K562 (cell line): ENCODE data around the gene SFI1. TPM values are rescaled to one million over a fixed set of nuclear protein-coding genes. Genes with fewer than 3 reads are reported as not detected.

Experiments used
- ATAC-seq: fragments of 200-7000 bp; cut with Tn5 transposase; 3 replicates; pipeline ENCODE4 v1.9.1; 2020; ENCODE audit warnings: moderate library complexity
- BruUV-seq: library from RNA; stranded (reverse); fragments of 400-500 nt; replicated peaks from 2 replicates; lab custom pipeline; 2021; lab: Mats Ljungman, UMichigan
- CTCF ChIA-PET: fragments of 300-600 bp; formaldehyde crosslinking; extraction: SDS; loops from one replicate; lab custom pipeline; 2021; ENCODE audit warnings: low intra/inter-chr PET ratio; lab: Yijun Ruan, JAX
- POLR2A ChIA-PET: fragments of 300-600, 350-650 bp; sonication (Branson Sonifier 250); formaldehyde crosslinking; extraction: SDS; loops from one replicate; lab custom pipeline; 2021; ENCODE audit warnings: antibody characterized with exemption, inconsistent platforms; lab: Yijun Ruan, JAX
- DNase-seq, 4 experiments: peaks; one replicate each; pipeline versions ENCODE4 v3.0.0 to v3.0.0-alpha.2; 2011 to 2018; ENCODE audit warnings: low spot score in 3 of 4, mixed read lengths in 3 of 4; ENCODE audit errors: extremely low read depth in 1 of 4
- FAIRE-seq: peaks from 2 replicates; lab custom pipeline; 2011; peaks lifted over from hg19 to GRCh38; lab: Jason Lieb, UNC
- H2AFZ ChIP-seq: 2 replicates; pipeline ENCODE4 v1.6.0; 2011; ENCODE audit warnings: low read depth, low read length, control low read depth, inconsistent platforms
- H3K27ac ChIP-seq: fragments of 200-600 bp; 3 replicates; pipeline ENCODE4 v1.8.0; 2011; ENCODE audit warnings: low read depth, mild to moderate bottlenecking, control low read depth, inconsistent platforms, low read length, moderate library complexity, mixed read lengths; ENCODE audit errors: extremely low read depth
- H3K27me3 ChIP-seq, 2 experiments: fragments of 300-600 bp in 1 of 2; 2 replicates in 1 of 2; 3 replicates in 1 of 2; pipeline versions ENCODE4 v1.6.0 to v1.8.0; 2011; ENCODE audit warnings: inconsistent platforms in 2 of 2, low read length in 2 of 2, mild to moderate bottlenecking in 1 of 2, mixed read lengths in 1 of 2, moderate library complexity in 1 of 2; ENCODE audit not compliant: control insufficient read depth in 2 of 2, insufficient read depth in 2 of 2
- H3K36me3 ChIP-seq: fragments of 300-600 bp; 3 replicates; pipeline ENCODE4 v1.8.0; 2011; ENCODE audit warnings: mild to moderate bottlenecking, low read length, inconsistent platforms; ENCODE audit not compliant: control insufficient read depth, insufficient read depth
- H3K4me1 ChIP-seq, 2 experiments: fragments of 200-600 bp in 1 of 2; replicated peaks in 1 of 2; 2 replicates in 1 of 2; 3 replicates in 1 of 2; pipeline versions ENCODE4 v1.5.1 to v1.8.0; 2011; ENCODE audit warnings: inconsistent platforms in 2 of 2, low read length in 2 of 2, mild to moderate bottlenecking in 1 of 2, mixed read lengths in 1 of 2, moderate library complexity in 1 of 2; ENCODE audit not compliant: control insufficient read depth in 2 of 2, insufficient read depth in 2 of 2
- H3K4me2 ChIP-seq: 2 replicates; pipeline ENCODE4 v1.6.1; 2011; ENCODE audit warnings: low read length, control low read depth, inconsistent platforms, mixed read lengths; ENCODE audit not compliant: insufficient read depth
- H3K4me3 ChIP-seq: fragments of 200-600 bp; sonication (generic), shearing (Covaris generic); 2 replicates; pipeline ENCODE4 v1.5.1; 2016; ENCODE audit warnings: control low read depth, inconsistent platforms
- H3K79me2 ChIP-seq: fragments of 200-600 bp; 3 replicates; pipeline ENCODE4 v1.8.0; 2011; ENCODE audit warnings: low read length, inconsistent platforms; ENCODE audit not compliant: control insufficient read depth, insufficient read depth
- H3K9ac ChIP-seq, 2 experiments: 2 replicates each; pipeline versions ENCODE4 v1.6.0 to v1.6.1; 2011; ENCODE audit warnings: low read depth in 2 of 2, low read length in 2 of 2, control low read depth in 1 of 2, inconsistent platforms in 1 of 2, mild to moderate bottlenecking in 1 of 2, mixed read lengths in 1 of 2; ENCODE audit not compliant: insufficient read depth in 1 of 2
- H3K9me1 ChIP-seq: one replicate; pipeline ENCODE4 v1.6.0; 2011; ENCODE audit warnings: inconsistent platforms, mild to moderate bottlenecking, low read length, moderate library complexity; ENCODE audit not compliant: control insufficient read depth, insufficient read depth
- H3K9me3 ChIP-seq: replicated peaks from 2 replicates; pipeline ENCODE4 v1.5.1; 2011; ENCODE audit warnings: low read depth, low read length, inconsistent platforms; ENCODE audit not compliant: control insufficient read depth, insufficient read depth
- H4K20me1 ChIP-seq: replicated peaks from 2 replicates; pipeline ENCODE4 v1.6.1; 2011; ENCODE audit warnings: low read length, inconsistent platforms, mixed read lengths; ENCODE audit not compliant: control insufficient read depth, insufficient read depth
- ARID3B ChIP-seq: fragments of 250-450 bp; sonication (Bioruptor Pico); IDR thresholded peaks from 2 replicates; pipeline ENCODE4 v1.4.0; 2020; ENCODE audit warnings: borderline replicate concordance
- BCLAF1 ChIP-seq, 2 experiments: fragments of 450-650 bp in 1 of 2; IDR thresholded peaks; 2 replicates each; pipeline ENCODE4 v1.6.1; 2011 to 2017; ENCODE audit warnings: low read depth in 2 of 2, antibody characterized with exemption in 1 of 2, borderline replicate concordance in 1 of 2, low read length in 1 of 2, mild to moderate bottlenecking in 1 of 2, mixed read lengths in 1 of 2; ENCODE audit not compliant: control insufficient read depth in 1 of 2
- ETS1 ChIP-seq: conservative IDR thresholded peaks from 2 replicates; pipeline ENCODE4 v1.6.1; 2011; ENCODE audit warnings: low read depth, mild to moderate bottlenecking, low read length; ENCODE audit not compliant: control insufficient read depth
- GTF3C2 ChIP-seq: IDR thresholded peaks from 3 replicates; pipeline ENCODE4 v1.6.1; 2011; ENCODE audit warnings: borderline replicate concordance, mild to moderate bottlenecking, moderate library complexity; ENCODE audit not compliant: insufficient read length; ENCODE audit errors: extremely low read depth
- KLF13 ChIP-seq: fragments of 450-650 bp; IDR thresholded peaks from 2 replicates; pipeline ENCODE4 v1.6.1; 2016; ENCODE audit warnings: missing genetic modification characterization, low read depth, mild to moderate bottlenecking, missing compliant biosample characterization, moderate library complexity, borderline replicate concordance
- L3MBTL2 ChIP-seq: fragments of 450-650 bp; IDR thresholded peaks from 2 replicates; pipeline ENCODE4 v1.6.1; 2016; ENCODE audit warnings: mild to moderate bottlenecking, moderate library complexity
- PTRF ChIP-seq: fragments of 450-650 bp; IDR thresholded peaks from 2 replicates; pipeline ENCODE4 v1.6.1; 2016; ENCODE audit warnings: mild to moderate bottlenecking, missing genetic modification characterization, missing compliant biosample characterization
- SUPT5H ChIP-seq: fragments of 450-650 bp; IDR thresholded peaks from 2 replicates; pipeline ENCODE4 v1.6.1; 2016
- YY1 ChIP-seq, 3 experiments: IDR thresholded peaks; 2 replicates each; pipeline ENCODE4 v1.6.1; 2011; ENCODE audit warnings: low read length in 2 of 3, mild to moderate bottlenecking in 2 of 3, moderate library complexity in 2 of 3, borderline replicate concordance in 1 of 3, control low read depth in 1 of 3, low read depth in 1 of 3; ENCODE audit not compliant: insufficient read depth in 3 of 3, insufficient replicate concordance in 2 of 3, control insufficient read depth in 1 of 3, insufficient read length in 1 of 3; ENCODE audit errors: extremely low read depth in 1 of 3
- ZNF174 ChIP-seq: fragments of 250-450 bp; sonication (Bioruptor Pico); IDR thresholded peaks from 2 replicates; pipeline ENCODE4 v1.4.0; 2020; ENCODE audit warnings: mild to moderate bottlenecking
- ZNF175 ChIP-seq: fragments of 200-800 bp; sonication (Bioruptor generic); IDR thresholded peaks from 2 replicates; pipeline ENCODE4 v1.6.1; 2016; ENCODE audit warnings: low read depth, mild to moderate bottlenecking, missing genetic modification characterization, missing compliant biosample characterization
- ZNF232 ChIP-seq: sonication (generic); formaldehyde crosslinking; IDR thresholded peaks from 2 replicates; pipeline ENCODE4 v1.8.0; 2022; ENCODE audit warnings: mild to moderate bottlenecking, missing genetic modification reagents
- WGBS: fragments of 100-300 bp; shearing (Covaris generic); methylation state at CpG from one replicate; pipeline ENCODE4 v1.1.6; 2016; ENCODE audit warnings: low coverage, mixed read lengths; ENCODE audit not compliant: insufficient coverage; ENCODE audit errors: missing lambda C conversion rate; 5-methylcytosine and 5-hydroxymethylcytosine counted together
- in situ Hi-C: fragments of 300-500 bp; cut with MboI; formaldehyde crosslinking; loops from 4 replicates; pipeline ENCODE4 v1.15.0; 2018; ENCODE audit warnings: inconsistent platforms, mixed read lengths
- intact Hi-C: fragments of 100-400 bp; cut with micrococcal nuclease; formaldehyde crosslinking; loops from 2 replicates; pipeline ENCODE4 v1.14.2; 2022
- polyA plus RNA-seq, 8 experiments: library from polyadenylated mRNA; depleted of rRNA in 4 of 8; stranded (reverse) in 5 of 8; unstranded in 3 of 8; fragments of >200 nt; fragmentation: Nextera tagmentation in 2 of 8; fragmentation: Illumina TruSeq in 1 of 8; extraction: Ambion mirVana in 2 of 8; extraction: Trizol in 1 of 8; gene quantifications; 2 replicates each; pipeline versions ENCODE4 v1.2.1 to v1.2.3, GENCODE V29; 2011 to 2014; ENCODE audit warnings: inconsistent platforms in 1 of 8, missing spikeins in 1 of 8
- total RNA-seq, 7 experiments: library from RNA; depleted of rRNA in 6 of 7; stranded (reverse); fragments of >200 nt in 6 of 7; fragmentation: Illumina TruSeq in 2 of 7; extraction: Trizol in 2 of 7; gene quantifications; 2 replicates each; pipeline versions ENCODE4 v1.2.1 to v1.2.3, GENCODE V29; 2011 to 2021; ENCODE audit warnings: low replicate concordance in 1 of 7

The SFI1 gene
- total and polyA plus RNA-seq, 9 of the 15 experiments (the other 6 are each of a cell fraction or from before 2014, with no cell fraction given) = 3.0 to 25.6 (median 14.1) TPM

GRCh38 chr22:31520051-31520450 is 23.7 kb downstream of the SFI1 start:
- ChIA-PET CTCF (no interaction called here), POLR2A (no interaction called here)
- no peaks in the 10 kb centered on the region for H4K20me1 ChIP-seq
- no peaks in the 10 kb centered on the region for H3K9me1 ChIP-seq
- in situ Hi-C loops = no loop called here
- H3K36me3 ChIP-seq = peaks cover 6% of the 10 kb centered on the region; the same call in 2 of the 3 replicates
- ATAC-seq = no peak
- H3K9me3 ChIP-seq = no peaks in the 10 kb centered on the region
- H3K4me2 ChIP-seq = no peak overlapping the region
- no peak for DNase-seq
- intact Hi-C loops = no loop called here
- BruUV-seq = no TSS peak
- no peak overlapping the region for H3K4me3 ChIP-seq
- WGBS = 72% methylated on average over 4 of the region's 4 CpGs
- no peak overlapping the region for H3K9ac ChIP-seq
- H3K27ac ChIP-seq = no peak overlapping the region
- H3K79me2 ChIP-seq = no peaks in the 10 kb centered on the region
- H3K27me3 ChIP-seq = no peaks in the 10 kb centered on the region
- FAIRE-seq = no peak
- H2AFZ ChIP-seq = no peak overlapping the region
- H3K4me1 ChIP-seq = peaks cover 0 to 12% of the 10 kb centered on the region in 2 experiments; a peak in 3 of 5 replicates
- TF ChIP-seq ETS1 = no peak
- TF ChIP-seq ZNF175 (CRISPR knock-in tag) = no peak
- no peak for TF ChIP-seq BCLAF1 (IDR thresholded peaks at IDR 0.05; ENCODE audit: borderline replicate concordance in 1 of 2, control insufficient read depth in 1 of 2, low read depth in 2 of 2, low read length in 1 of 2)
- TF ChIP-seq YY1 (IDR thresholded peaks at IDR 0.05; ENCODE audit: borderline replicate concordance in 1 of 3, control insufficient read depth in 1 of 3, extremely low read depth in 1 of 3, insufficient read depth in 3 of 3, insufficient read length in 1 of 3, insufficient replicate concordance in 2 of 3, low read depth in 1 of 3, low read length in 2 of 3) = no peak
- TF ChIP-seq ZNF174 = no peak
- TF ChIP-seq L3MBTL2 = no peak
- no peak for TF ChIP-seq ZNF232
- no peak for TF ChIP-seq SUPT5H
- TF ChIP-seq ARID3B (CRISPR knock-in tag) = no peak
- no peak for TF ChIP-seq PTRF (tag)
- no peak for TF ChIP-seq GTF3C2
- TF ChIP-seq KLF13 (tag) = no peak
